Skeletal muscle tissue (tissue), 4 donors: Measurements from ENCODE around the gene FER. TPM values are rescaled to one million over a fixed set of nuclear protein-coding genes. Genes with fewer than 3 reads are reported as not detected.
"Not testable (repeated sequence)": the region's sequence is repeated elsewhere in the genome, so short reads cannot be mapped to it uniquely, and the experiment has no call there.

Experiments
- H3K27ac ChIP-seq: one replicate; pipeline ENCODE4 v1.7.0; 2013; ENCODE audit warnings: mild to moderate bottlenecking, low read depth, low read length, inconsistent platforms
- H3K27me3 ChIP-seq, 3 donors: one replicate each; pipeline ENCODE4 v1.7.0; 2013; ENCODE audit warnings: low read length in 3 of 3; ENCODE audit not compliant: control insufficient read depth in 3 of 3, insufficient read depth in 3 of 3
- H3K36me3 ChIP-seq, 3 donors: one replicate each; pipeline ENCODE4 v1.7.0; 2013; ENCODE audit warnings: low read length in 3 of 3; ENCODE audit not compliant: control insufficient read depth in 3 of 3, insufficient read depth in 3 of 3
- H3K4me1 ChIP-seq, 3 donors: one replicate each; pipeline ENCODE4 v1.7.0; 2013; ENCODE audit warnings: low read length in 3 of 3, mild to moderate bottlenecking in 3 of 3; ENCODE audit not compliant: control insufficient read depth in 3 of 3, insufficient read depth in 3 of 3
- H3K4me3 ChIP-seq, 3 donors: one replicate each; pipeline ENCODE4 v1.7.0; 2013; ENCODE audit warnings: low read length in 3 of 3
- H3K9ac ChIP-seq, 3 donors: one replicate each; pipeline ENCODE4 v1.7.0; 2013; ENCODE audit warnings: low read length in 3 of 3, mild to moderate bottlenecking in 3 of 3, moderate library complexity in 2 of 3, low read depth in 1 of 3
- H3K9me3 ChIP-seq, 3 donors: one replicate each; pipeline ENCODE4 v1.7.0; 2013; ENCODE audit warnings: low read length in 3 of 3; ENCODE audit not compliant: control insufficient read depth in 3 of 3
- total RNA-seq: library from RNA; depleted of rRNA; stranded (reverse); fragments of >200 nt; gene quantifications from one replicate; pipeline ENCODE4 v1.2.3, GENCODE V29; 2014
- donor health status: Osteomylitis.

Gene FER
- total RNA-seq, 1 donor from 2014 or later, result 19.8 TPM

- peaks cover 7 to 17% (median 7%) of the 10 kb centered on the region in 3 donors for H3K4me1 ChIP-seq
- H3K27ac ChIP-seq, result no peak overlapping the region
- H3K4me3 ChIP-seq, result peak overlapping the region in 2 of 3 donors; percentile 51 to 67
- peaks cover 0 to 10% (median 3%) of the 10 kb centered on the region in 3 donors for H3K36me3 ChIP-seq
- no peaks in the 10 kb centered on the region for H3K9me3 ChIP-seq
- no peaks in the 10 kb centered on the region for H3K27me3 ChIP-seq
- H3K9ac ChIP-seq, result peak overlapping the region in 1 of 3 donors; percentile 19
These were observed 40.4 kb downstream of the FER start for GRCh38 chr5:108788142-108788541.

DNA sequence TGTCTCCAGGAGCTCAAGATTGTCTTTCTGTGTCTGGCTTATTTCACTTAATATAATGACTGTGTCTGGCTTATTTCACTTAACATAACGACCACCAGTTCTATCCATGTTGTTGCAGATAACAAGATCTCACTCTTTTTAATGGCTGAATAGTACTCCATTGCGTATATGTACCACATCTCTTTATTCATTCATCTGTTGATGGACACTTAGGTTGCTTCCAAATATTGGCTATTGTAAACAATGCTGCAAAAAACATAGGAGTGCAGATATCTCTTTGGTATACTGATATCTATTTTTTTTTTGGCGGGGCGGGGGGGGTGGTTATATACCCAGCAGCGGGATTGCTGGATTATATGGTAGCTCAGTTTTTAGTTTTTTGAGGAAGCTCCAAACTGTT is 45.5 kb downstream of the FER start:
- no peaks in the 10 kb centered on the region for H3K9me3 ChIP-seq
- no peak overlapping the region for H3K4me3 ChIP-seq
- H3K27me3 ChIP-seq, result no peaks in the 10 kb centered on the region
- H3K36me3 ChIP-seq, result no peaks in the 10 kb centered on the region
- no peak overlapping the region for H3K9ac ChIP-seq
- no peak overlapping the region for H3K27ac ChIP-seq
- H3K4me1 ChIP-seq, result peaks cover 0 to 3% (median 1%) of the 10 kb centered on the region in 3 donors

GRCh38 chr5:108794349-108794748 is 46.7 kb downstream of the FER start:
- not testable (repeated sequence) for H3K9ac ChIP-seq, H3K4me1 ChIP-seq, H3K4me3 ChIP-seq, H3K36me3 ChIP-seq, H3K27me3 ChIP-seq, H3K9me3 ChIP-seq, H3K27ac ChIP-seq

DNA sequence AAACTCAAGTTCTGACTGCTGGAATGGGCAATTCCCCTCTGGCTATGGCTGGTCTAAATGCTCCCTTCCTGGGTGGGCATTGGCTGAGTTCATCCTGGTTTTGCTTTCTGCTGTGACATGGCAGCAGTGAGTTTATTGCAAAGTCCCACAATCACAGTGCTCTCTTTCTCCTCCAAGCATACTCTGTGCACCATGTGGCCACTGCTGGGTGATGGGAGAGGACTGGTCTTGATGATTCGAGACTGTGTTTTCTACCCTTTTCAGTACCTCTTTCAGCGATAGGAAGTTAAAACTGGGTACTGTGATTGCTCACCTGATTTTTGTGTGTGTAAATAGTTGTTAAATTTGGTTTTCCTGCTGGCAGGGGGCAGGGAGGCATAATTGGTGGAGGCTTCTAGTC is 49.7 kb downstream of the FER start:
- no peaks in the 10 kb centered on the region for H3K27me3 ChIP-seq
- no peaks in the 10 kb centered on the region for H3K9me3 ChIP-seq
- no peaks in the 10 kb centered on the region for H3K4me1 ChIP-seq

DNA sequence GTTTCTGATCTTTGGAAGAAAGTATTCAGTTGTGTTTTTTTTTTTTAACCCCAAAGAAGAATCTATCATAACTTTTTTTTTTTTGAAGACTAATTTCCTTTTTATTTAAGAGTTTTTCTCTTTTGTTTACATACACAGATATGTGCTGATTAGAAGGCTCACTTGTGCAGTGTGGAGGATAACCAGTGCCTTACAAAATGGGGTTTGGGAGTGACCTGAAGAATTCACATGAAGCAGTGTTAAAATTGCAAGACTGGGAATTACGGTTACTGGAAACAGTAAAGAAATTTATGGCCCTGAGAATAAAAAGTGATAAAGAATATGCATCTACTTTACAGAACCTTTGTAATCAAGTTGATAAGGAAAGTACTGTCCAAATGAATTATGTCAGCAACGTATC is 50.3 kb downstream of the FER start:
- H3K27me3 ChIP-seq, result no peaks in the 10 kb centered on the region
- H3K4me3 ChIP-seq, result no peak overlapping the region
- H3K27ac ChIP-seq, result no peak overlapping the region
- no peaks in the 10 kb centered on the region for H3K9me3 ChIP-seq
- H3K9ac ChIP-seq, result no peak overlapping the region
- H3K36me3 ChIP-seq, result peaks cover 0 to 11% (median 0%) of the 10 kb centered on the region in 3 donors
- H3K4me1 ChIP-seq, result no peaks in the 10 kb centered on the region

More for the DNA sequence above, 49.7 kb downstream of the FER start:
- Histone ChIP-seq H3K36me3 (peaks cover 0 to 9% (median 0%) of the 10 kb centered on the region in 3 donors), H3K9ac (no peak overlapping the region), H3K4me3 (no peak overlapping the region), H3K27ac (no peak overlapping the region)

DNA sequence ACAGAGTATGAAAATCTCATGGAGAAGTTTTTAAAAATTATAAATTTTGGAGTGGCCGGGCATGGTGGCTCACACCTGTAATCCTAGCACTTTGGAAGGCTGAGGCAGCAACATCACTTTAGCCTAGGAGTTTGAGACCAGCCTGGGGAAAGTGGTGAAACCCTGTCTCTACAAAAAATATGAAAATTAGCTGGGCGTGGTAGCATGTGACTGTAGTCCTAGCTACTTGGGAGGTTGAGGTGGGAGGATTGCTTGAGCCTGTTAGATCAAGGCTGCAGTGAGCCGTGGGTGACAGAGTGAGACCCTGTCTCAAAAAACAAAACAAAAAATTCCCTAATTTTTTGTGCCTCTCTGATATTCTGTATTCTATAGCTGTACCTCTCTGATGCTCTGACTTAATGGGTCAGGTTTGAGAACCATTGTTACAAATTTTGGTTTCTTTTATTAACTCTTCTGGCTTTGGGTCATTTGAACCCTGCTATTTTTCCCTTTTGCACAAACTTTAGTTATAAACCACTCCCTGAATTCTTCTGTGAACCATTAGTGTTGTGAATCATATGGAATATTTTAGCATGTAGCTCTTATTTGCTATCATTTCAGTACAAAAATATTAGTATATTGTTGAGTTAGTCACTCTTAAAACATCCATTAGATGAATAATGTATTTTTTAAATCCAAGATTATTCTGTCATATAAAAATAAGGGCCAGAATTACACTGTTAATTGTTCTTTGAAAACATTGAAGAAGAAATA is 51.0 kb downstream of the FER start:
- no peak overlapping the region for H3K9ac ChIP-seq
- H3K4me3 ChIP-seq, result no peak overlapping the region
- no peaks in the 10 kb centered on the region for H3K9me3 ChIP-seq
- peaks cover 0 to 11% (median 0%) of the 10 kb centered on the region in 3 donors for H3K36me3 ChIP-seq
- no peak overlapping the region for H3K27ac ChIP-seq
- H3K27me3 ChIP-seq, result no peaks in the 10 kb centered on the region
- no peaks in the 10 kb centered on the region for H3K4me1 ChIP-seq

DNA sequence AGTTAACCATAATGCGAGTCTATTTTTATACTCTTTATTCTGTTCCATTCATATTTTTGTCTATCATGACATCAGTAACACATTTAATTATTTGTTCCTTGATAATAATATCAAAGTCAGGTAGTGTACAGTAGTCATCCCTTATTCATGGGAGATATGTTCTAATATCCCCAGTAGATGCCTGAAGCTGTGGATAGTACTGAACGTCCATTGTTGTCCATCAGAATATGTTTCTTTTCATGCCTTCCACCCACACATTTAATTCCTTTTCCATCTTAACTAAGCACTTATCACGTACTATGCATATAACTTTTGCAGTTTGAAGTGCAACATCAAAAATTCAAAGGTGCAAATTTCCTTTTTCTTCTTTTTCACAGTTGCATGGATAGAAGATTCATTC is 53.6 kb downstream of the FER start:
- Histone ChIP-seq H3K9me3 (no peaks in the 10 kb centered on the region), H3K27ac (no peak overlapping the region), H3K4me3 (no peak overlapping the region), H3K9ac (no peak overlapping the region), H3K27me3 (no peaks in the 10 kb centered on the region), H3K4me1 (no peaks in the 10 kb centered on the region), H3K36me3 (peaks cover 0 to 11% (median 0%) of the 10 kb centered on the region in 3 donors)

DNA sequence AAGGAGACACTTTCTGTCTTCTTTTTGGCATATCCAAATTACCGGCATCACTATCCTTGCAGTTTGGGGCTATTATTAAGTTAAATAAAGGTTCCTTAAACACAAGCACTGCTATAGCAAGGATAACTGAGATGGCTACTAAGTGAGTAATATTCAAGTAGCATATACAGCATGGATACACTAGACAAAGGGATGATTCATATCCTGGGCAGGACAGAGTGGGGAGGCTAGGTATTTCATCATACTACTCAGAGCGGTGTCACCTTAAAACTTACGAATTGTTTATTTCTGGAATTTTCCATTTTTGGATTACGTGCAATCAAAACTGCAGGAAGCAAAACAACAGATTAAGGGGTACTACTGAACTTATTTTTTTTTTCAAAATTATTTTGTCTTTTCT is 54.1 kb downstream of the FER start:
- no peak overlapping the region for H3K9ac ChIP-seq
- H3K4me3 ChIP-seq, result no peak overlapping the region
- H3K9me3 ChIP-seq, result no peaks in the 10 kb centered on the region
- H3K36me3 ChIP-seq, result peaks cover 0 to 11% (median 0%) of the 10 kb centered on the region in 3 donors
- no peaks in the 10 kb centered on the region for H3K27me3 ChIP-seq
- no peaks in the 10 kb centered on the region for H3K4me1 ChIP-seq
- no peak overlapping the region for H3K27ac ChIP-seq

DNA sequence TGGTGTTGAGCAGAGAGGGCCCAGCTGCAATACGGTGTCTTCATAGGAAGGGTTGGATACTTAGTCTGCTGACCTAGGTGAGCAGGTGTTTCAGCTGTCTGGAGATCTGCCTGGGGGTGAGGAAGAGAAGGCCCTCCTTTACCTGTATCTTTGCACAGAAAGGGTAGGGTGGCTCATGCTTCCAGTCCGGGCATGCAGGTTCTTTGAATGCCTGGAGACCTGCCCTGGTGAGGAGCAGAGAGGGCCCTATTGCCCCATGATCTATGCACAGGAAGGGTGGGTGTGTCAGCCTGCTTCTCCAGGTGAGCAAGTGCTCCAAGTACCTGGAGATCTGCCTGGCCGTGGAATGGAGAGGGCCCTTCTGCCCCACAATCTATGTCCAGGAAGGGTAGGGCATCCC is 63.0 kb downstream of the FER start:
- Histone ChIP-seq H3K4me1 (no peaks in the 10 kb centered on the region), H3K9me3 (no peaks in the 10 kb centered on the region), H3K4me3 (no peak overlapping the region), H3K36me3 (no peaks in the 10 kb centered on the region), H3K27me3 (no peaks in the 10 kb centered on the region), H3K27ac (no peak overlapping the region), H3K9ac (no peak overlapping the region)

DNA sequence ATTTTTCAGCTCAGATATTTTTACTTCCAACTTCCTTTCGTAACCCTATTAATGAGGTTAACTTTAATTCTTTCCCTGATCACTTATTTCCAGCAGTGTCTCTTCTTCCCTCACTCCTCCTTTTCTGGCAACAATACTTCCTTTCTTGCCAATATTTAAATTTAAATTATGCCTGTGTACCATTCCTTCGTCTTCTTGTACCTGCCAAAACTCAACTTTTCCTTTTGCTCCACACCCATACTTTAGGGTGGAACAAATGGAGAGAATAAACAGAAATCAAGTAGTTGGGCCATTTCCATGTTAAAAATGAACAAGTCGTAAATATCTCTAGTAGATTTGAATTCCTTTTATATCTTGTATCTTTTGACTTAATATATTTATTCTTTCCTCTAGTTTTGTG is 66.0 kb downstream of the FER start:
- no peak overlapping the region for H3K9ac ChIP-seq
- H3K27me3 ChIP-seq, result no peaks in the 10 kb centered on the region
- H3K9me3 ChIP-seq, result no peaks in the 10 kb centered on the region
- no peak overlapping the region for H3K27ac ChIP-seq
- no peaks in the 10 kb centered on the region for H3K36me3 ChIP-seq
- no peak overlapping the region for H3K4me3 ChIP-seq
- H3K4me1 ChIP-seq, result no peaks in the 10 kb centered on the region
